Gastroesophageal sphincter (tissue), 3 donors: ENCODE data around the gene TANGO2.

ENCODE experiments used
- CTCF ChIP-seq, 4 experiments: fragments of 200-600 bp in 2 of 4; fragments of 450-650 bp in 2 of 4; sonication (generic) in 1 of 4; IDR thresholded peaks; one replicate each; pipeline ENCODE4 v1.5.1; 2017 to 2019; ENCODE audit warnings: antibody characterized with exemption in 4 of 4, mild to moderate bottlenecking in 2 of 4, moderate library complexity in 2 of 4
- EP300 ChIP-seq: sonication (generic); formaldehyde crosslinking; IDR thresholded peaks from one replicate; pipeline ENCODE4 v1.6.1; 2017; ENCODE audit warnings: antibody characterized with exemption, mild to moderate bottlenecking
- POLR2A ChIP-seq, 2 donors: fragments of 450-650 bp; IDR thresholded peaks; one replicate each; pipeline ENCODE4 v1.6.1; 2017; ENCODE audit warnings: antibody characterized with exemption in 2 of 2, mild to moderate bottlenecking in 2 of 2, moderate library complexity in 1 of 2
- POLR2AphosphoS5 ChIP-seq: sonication (generic); formaldehyde crosslinking; IDR thresholded peaks from one replicate; pipeline ENCODE4 v1.6.1; 2017; ENCODE audit warnings: antibody characterized with exemption

- TF ChIP-seq CTCF (IDR thresholded peaks at IDR 0.05) (no peak), POLR2A (IDR thresholded peaks at IDR 0.05) (no peak), POLR2AphosphoS5 (no peak), EP300 (no peak)
Measured at GRCh38 chr22:19989725-19990067, 31.2 kb upstream of the TANGO2 start.
